ENCODE measurements around the gene MSMB. TPM values are rescaled to one million over a fixed set of nuclear protein-coding genes. Genes with fewer than 3 reads are reported as not detected.

Gene MSMB
- total RNA-seq, 2 donors from 2014 or later: not detected

DNA sequence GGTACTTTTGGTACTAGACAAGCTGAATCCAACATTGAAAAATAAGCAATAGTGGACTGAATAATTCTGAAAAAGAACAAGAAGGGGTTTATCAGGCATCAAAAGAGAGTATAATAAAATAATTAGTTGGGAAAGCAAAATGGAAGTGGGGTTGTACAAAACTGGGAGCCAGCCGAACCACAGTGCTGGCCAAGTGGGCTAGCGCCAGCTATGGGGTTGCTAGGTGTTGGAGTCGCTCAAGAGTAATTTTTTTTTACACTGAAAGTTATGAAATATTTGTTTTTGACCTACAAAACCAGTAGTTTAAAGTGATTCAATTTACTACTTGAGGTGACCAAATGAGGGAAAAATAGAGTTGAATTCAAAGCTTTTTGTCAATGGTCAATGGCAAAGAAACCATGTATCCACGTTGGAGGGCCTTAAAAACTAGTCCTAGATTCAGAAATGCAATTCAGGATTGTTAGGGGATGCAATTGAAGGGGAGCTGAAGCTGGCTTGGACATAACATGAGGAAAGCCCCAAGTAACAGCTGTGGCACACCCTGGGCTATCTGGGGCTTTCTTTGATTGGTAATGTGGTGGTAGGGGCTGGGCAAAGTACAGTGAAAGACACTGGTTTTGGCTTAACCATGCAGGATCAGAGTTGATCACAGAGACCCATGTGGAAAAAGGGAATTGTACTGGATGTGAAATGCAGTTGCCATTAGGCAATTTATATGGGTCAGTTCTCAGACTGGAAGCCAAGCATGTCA is 28.3 kb upstream of the MSMB start:
- TF ChIP-seq, protein P1, sequence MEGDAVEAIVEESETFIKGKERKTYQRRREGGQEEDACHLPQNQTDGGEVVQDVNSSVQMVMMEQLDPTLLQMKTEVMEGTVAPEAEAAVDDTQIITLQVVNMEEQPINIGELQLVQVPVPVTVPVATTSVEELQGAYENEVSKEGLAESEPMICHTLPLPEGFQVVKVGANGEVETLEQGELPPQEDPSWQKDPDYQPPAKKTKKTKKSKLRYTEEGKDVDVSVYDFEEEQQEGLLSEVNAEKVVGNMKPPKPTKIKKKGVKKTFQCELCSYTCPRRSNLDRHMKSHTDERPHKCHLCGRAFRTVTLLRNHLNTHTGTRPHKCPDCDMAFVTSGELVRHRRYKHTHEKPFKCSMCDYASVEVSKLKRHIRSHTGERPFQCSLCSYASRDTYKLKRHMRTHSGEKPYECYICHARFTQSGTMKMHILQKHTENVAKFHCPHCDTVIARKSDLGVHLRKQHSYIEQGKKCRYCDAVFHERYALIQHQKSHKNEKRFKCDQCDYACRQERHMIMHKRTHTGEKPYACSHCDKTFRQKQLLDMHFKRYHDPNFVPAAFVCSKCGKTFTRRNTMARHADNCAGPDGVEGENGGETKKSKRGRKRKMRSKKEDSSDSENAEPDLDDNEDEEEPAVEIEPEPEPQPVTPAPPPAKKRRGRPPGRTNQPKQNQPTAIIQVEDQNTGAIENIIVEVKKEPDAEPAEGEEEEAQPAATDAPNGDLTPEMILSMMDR (IDR thresholded peaks at IDR 0.05): no peak
- DNase-seq (ENCODE audit: low spot score): no peak

DNA sequence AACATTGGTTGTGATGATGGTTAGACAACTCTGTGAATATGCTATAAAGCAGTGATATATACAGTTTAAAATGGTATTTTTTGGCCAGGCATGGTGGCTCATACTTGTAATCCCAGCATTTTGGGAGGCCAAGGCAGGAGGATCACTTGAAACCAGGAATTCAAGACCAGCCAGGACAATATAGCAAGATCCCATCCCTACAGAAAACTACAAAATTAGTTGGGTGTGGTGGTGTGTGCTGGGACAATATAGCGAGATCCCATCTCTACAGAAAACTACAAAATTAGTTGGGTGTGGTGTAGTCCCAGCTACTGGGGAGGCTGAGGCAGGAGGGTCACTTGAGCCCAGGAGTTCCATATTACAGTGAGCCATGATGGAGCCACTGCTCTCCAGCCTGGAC is 27.5 kb upstream of the MSMB start:
- TF ChIP-seq, protein P1 (IDR thresholded peaks at IDR 0.05): no peak
- ATAC-seq (ENCODE audit: insufficient number of reproducible peaks, low FRiP score, low read depth) (no peak), DNase-seq (ENCODE audit: low spot score) (no peak)
- no peak overlapping the region for H3K27ac ChIP-seq
- H3K36me3 ChIP-seq: no peaks in the 10 kb centered on the region
- H3K4me3 ChIP-seq: no peak overlapping the region
- no peaks in the 10 kb centered on the region for H3K9me3 ChIP-seq
- no peaks in the 10 kb centered on the region for H3K4me1 ChIP-seq (ENCODE audit: control insufficient read depth in 1 of 2, low read depth in 2 of 2)
- H3K27me3 ChIP-seq (replicated peaks; ENCODE audit: insufficient read depth): no peaks in the 10 kb centered on the region

More for the DNA sequence above, 28.3 kb upstream of the MSMB start:
- no peak overlapping the region for H3K4me3 ChIP-seq
- H3K9me3 ChIP-seq: no peaks in the 10 kb centered on the region
- no peak overlapping the region for H3K27ac ChIP-seq
- no peaks in the 10 kb centered on the region for H3K4me1 ChIP-seq (ENCODE audit: control insufficient read depth in 1 of 2, low read depth in 2 of 2)
- H3K27me3 ChIP-seq (replicated peaks; ENCODE audit: insufficient read depth): no peaks in the 10 kb centered on the region
- H3K36me3 ChIP-seq: no peaks in the 10 kb centered on the region
- no peak for ATAC-seq (ENCODE audit: insufficient number of reproducible peaks, low FRiP score, low read depth)

DNA sequence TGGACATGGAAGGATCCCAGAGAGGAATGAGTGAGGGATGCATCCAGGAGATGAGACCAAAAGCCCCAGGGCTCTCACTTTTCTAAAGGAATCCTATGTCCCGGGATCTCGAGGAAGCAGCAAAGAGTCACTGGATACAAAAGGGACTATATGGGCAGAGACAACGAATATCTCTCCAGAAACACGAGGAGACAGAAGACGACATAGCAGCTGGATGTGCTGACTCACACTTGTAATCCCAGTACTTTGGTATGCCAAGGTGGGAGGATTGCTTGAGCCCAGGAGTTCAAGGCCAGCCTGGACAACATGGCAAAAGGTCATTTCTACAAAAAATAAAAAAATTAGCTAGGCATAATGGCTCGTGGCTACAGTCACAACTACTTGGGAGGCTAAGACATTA is 24.7 kb upstream of the MSMB start:
- H3K36me3 ChIP-seq: no peaks in the 10 kb centered on the region
- H3K9me3 ChIP-seq: no peaks in the 10 kb centered on the region
- no peaks in the 10 kb centered on the region for H3K27me3 ChIP-seq (replicated peaks; ENCODE audit: insufficient read depth)
- H3K4me3 ChIP-seq: no peak overlapping the region
- ATAC-seq (ENCODE audit: insufficient number of reproducible peaks, low FRiP score, low read depth) (no peak), DNase-seq (ENCODE audit: low spot score) (no peak)
- TF ChIP-seq, protein P1 (IDR thresholded peaks at IDR 0.05): no peak
- no peaks in the 10 kb centered on the region for H3K4me1 ChIP-seq (ENCODE audit: control insufficient read depth in 1 of 2, low read depth in 2 of 2)
- H3K27ac ChIP-seq: no peak overlapping the region

DNA sequence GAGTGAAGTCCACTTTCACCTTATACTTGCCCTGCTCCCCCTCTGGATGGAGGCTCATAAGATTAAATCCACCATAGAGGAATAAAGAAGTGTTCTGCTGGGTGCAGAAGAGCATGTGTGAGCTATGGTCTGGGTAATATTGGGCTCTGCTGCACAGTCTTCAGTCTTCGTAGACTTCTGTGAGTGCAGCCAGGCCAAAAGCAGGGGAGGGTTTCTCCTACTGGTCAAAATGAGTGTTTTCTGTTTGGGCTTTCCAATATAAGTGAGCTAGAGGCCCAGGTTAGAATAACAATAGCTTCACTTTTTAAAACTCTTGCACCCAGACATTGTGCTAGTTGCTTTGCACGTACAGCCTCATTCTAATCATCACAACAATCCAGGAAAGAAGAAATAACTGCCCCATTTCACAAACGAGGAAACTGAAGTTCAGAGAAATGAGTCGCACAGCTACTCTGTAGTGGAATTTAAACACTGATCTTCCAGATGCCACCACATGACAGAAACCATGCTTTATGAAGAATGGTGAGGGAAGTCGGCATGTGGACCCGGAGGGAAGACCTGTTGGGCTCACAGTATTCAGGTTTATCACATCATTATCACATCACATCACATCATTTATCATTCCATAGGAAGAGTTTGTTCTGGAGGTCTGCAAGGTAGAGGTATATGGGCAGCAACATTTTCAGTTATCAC is 23.8 kb upstream of the MSMB start:
- no peaks in the 10 kb centered on the region for H3K9me3 ChIP-seq
- no peak overlapping the region for H3K4me3 ChIP-seq
- no peak overlapping the region for H3K27ac ChIP-seq
- H3K36me3 ChIP-seq: no peaks in the 10 kb centered on the region
- no peaks in the 10 kb centered on the region for H3K4me1 ChIP-seq (ENCODE audit: control insufficient read depth in 1 of 2, low read depth in 2 of 2)
- no peaks in the 10 kb centered on the region for H3K27me3 ChIP-seq (replicated peaks; ENCODE audit: insufficient read depth)
- TF ChIP-seq, protein P1 (IDR thresholded peaks at IDR 0.05): no peak
- ATAC-seq (ENCODE audit: insufficient number of reproducible peaks, low FRiP score, low read depth): no peak
- no peak for DNase-seq (ENCODE audit: low spot score)

DNA sequence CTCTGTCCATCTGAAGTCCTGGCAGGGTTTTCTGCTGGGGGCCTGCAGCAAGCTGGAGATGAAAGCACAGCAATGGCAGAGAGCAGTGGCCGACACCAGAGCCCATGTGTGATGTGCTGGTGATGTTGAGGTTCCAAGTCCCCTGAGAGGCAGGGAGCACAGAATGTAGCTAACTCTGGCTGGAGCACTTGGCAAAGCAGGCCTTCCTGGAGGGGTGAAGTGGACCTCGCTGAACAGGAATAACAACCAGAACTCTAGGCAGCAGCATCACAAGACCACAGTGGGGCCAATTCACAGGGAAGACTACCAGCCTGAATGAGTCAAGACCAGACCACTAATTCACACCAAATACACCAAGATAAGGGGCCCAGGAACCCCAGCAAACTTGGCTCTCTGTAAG is 22.8 kb upstream of the MSMB start:
- Histone ChIP-seq H3K27ac (no peak overlapping the region), H3K9me3 (no peaks in the 10 kb centered on the region), H3K36me3 (no peaks in the 10 kb centered on the region), H3K4me1 (ENCODE audit: control insufficient read depth in 1 of 2, low read depth in 2 of 2) (no peaks in the 10 kb centered on the region), H3K4me3 (no peak overlapping the region), H3K27me3 (replicated peaks; ENCODE audit: insufficient read depth) (no peaks in the 10 kb centered on the region)
- ATAC-seq (ENCODE audit: insufficient number of reproducible peaks, low FRiP score, low read depth) (no peak), DNase-seq (ENCODE audit: low spot score) (no peak)
- TF ChIP-seq, protein P1 (IDR thresholded peaks at IDR 0.05): no peak
